GM19023 (cell line): ENCODE measurements around the gene MAD1L1.
"Not testable (repeated sequence)": the region's sequence is repeated elsewhere in the genome, so short reads cannot be mapped to it uniquely, and the experiment has no call there.

Experiments
- ATAC-seq: cut with Tn5 transposase; IDR thresholded peaks from one replicate; pipeline ENCODE4 v1.9.1; 2021; ENCODE audit warnings: mild to moderate bottlenecking, moderate library complexity; ENCODE audit not compliant: unreplicated experiment

MAD1L1 gene

DNA sequence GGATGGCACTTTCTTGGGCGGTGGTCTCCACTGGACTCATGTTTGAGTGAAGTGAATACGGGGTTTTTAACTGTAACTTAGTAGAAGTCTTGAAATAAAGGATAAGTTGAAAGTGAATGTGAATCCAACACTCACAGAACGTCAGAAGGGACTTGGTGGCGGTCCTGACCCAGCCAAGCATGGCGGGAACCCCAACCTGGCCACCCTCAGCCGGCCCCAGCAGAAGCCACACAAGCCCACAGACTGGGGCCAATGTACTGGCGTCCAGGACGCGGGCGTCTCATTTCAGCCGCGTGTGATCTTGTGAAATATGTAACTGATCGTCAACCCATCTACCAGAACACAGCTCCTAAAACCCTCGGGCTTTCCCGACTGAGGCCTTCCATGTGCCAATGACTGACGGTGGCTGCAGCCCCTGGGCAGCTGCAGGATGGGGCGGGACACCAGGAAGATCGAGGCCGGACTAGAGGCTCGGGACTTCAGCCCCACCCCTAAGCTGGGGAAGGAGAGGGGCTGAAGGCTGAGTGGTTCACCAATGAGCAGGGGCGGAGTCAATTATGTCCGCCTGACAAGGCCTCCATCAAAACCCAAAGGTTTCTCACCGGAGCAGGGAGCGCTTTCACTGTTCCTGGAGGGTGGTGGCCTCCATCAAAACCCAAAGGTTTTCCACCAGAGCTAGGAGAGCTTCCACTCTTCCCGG lies 161.5 kb downstream of the MAD1L1 start:
- no peak for ATAC-seq

DNA sequence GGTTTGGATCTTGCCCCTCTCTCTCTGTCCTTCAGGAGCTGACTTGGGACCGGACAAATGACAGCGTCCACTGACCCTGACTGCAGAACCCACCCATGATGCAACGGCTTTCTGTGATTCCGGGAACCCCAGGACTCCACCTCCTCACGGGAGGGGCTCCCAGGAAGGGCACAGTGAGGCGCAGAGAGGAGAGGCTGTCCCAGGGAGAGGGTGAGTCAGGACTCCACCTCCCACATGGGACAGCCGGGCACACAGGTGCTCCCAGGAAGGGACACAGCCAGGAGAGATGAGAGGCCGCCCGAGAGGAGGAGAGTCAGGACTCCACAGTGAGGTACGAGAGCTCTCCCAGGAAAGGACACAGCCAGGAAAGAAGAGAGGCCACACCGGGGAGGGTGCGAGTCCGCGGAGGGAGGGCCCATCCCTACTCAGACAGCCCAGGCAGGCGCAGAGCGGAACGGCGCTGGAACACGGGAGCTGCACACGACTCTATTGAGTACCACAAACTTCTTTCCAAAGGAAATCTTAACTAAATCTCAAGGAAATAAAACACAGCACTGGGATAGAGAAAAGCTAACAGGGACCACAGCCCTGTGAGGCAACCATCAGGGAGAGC lies 162.5 kb downstream of the MAD1L1 start:
- no peak for ATAC-seq

- ATAC-seq = no peak
Observed at GRCh38 chr7:2069472-2069860, 163.3 kb downstream of the MAD1L1 start.

DNA sequence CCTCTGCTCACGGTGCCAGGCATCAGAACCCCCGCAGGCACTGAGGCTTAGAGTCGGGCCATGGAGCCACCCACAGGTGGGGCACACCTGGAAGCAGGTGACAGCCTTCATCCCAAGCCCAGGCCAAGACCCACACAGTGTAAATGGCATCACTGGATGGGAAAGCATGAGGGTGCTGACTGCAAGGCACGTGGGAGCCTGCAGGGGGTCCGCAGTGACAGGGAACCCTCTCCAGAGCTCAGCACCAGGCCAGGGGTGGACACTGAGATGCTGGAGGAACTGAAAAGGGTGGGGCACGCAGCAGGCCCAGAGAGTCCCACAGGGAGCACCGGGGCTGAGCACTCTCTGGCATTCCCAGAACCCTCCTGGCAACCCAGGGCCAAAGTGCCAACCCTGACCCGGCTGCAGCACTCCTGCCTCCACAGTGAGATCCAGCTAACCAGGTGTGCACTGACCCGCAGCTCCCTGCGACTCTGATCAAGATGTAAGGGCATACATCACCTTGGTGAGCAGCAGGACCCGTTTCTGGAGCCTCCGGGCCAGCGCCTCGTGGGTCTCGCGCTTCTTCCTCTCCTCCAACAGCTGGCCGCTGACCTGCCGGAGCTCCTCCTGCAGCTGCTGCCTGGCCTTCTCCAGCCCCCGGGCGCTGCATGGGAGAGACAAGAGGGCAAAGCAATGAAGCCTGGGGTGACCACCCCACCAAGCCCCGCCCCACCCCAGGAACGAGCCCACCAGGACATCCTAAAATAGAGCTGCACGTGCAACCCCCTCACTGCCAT lies 163.9 kb downstream of the MAD1L1 start:
- no peak for ATAC-seq

- ATAC-seq = no peak
Observed at GRCh38 chr7:2066251-2066919, 166.4 kb downstream of the MAD1L1 start.

GRCh38 chr7:2065528-2065927 lies 167.2 kb downstream of the MAD1L1 start:
- no peak for ATAC-seq

DNA sequence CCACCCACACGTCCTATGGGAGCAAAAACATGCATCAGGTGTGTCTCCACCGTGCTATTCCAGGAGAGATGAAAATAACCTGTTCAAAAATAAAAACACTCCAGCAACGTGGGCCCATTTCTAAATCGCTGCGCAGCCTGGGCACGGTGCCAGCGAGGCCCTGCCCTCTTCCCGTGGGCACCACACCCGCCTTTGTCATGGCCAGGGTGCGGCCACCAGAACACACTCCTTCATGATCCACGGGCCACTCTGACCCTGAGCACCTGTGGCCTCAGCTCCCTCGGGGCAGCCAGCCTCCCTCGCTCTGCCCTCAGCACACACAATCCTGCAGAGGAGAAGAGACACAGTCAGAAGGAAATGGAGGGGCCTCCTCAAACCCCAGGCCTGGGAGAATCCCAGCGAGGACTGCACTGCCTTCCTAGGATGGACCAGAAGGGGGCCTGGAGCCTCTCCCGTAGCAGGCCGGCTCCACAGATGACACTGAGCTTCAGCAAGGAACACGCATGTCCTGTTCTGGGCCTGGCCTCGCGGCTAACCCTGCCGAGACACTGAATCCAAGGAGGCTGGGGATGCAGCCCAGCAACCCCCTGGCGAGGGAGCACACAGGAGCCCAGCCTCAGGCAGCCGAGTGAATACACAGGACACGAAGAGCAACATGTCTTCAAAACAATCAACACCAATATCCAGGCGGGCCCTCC lies 169.0 kb downstream of the MAD1L1 start:
- no peak for ATAC-seq

DNA sequence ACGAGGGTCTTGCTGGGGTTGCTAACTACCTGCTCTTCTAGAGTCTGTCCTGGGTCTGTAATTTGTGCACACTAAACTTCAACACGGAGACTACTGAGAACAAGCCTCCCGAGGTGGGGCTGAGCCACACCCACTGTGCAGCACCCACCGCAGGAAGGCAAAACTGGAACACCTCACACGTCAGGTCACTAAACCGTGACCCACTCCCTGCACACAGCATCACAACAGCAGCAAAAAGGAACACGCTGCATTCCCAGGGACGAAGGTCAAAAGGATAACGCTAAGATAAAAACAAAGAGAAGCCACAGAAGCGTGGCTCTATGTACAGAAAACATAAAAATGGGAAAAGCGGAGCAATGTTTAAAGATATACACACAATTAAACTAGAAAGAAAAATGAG lies 170.1 kb downstream of the MAD1L1 start:
- no peak for ATAC-seq

- ATAC-seq = no peak
Observed at GRCh38 chr7:2060701-2061100, 172.0 kb downstream of the MAD1L1 start.

DNA sequence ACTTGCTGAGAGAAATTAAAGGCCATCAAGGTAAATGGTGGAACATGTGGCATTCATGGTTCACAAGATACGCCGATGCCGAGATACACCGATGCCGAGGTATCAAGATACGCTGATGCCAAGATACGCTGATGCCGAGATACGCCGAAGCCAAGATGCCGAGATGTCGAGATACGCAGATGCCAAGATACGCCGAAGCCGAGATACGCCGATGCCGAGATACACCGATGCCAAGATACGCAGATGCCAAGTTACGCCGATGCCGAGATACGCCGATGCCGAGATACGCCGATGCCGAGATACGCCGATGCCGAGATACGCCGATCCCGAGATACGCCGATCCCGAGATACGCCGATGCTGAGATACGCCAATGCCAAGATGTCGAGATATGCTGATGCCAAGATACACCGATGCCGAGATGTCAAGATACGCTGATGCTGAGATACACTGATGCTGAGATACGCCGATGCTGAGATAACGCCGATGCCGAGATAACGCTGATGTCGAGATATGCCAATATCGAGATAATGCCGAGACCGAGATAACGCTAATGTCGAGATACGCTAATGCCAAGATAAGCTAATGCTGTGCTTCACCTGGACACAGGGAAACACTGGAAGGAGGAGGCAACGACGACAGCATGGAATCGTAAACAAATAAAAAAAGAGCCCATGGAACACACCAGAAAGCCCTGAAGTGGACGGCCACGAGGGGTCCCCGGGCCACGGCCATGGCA lies 172.6 kb downstream of the MAD1L1 start:
- no peak for ATAC-seq

- not testable (repeated sequence) for ATAC-seq
Observed at GRCh38 chr7:2058246-2058645, 174.5 kb downstream of the MAD1L1 start.

DNA sequence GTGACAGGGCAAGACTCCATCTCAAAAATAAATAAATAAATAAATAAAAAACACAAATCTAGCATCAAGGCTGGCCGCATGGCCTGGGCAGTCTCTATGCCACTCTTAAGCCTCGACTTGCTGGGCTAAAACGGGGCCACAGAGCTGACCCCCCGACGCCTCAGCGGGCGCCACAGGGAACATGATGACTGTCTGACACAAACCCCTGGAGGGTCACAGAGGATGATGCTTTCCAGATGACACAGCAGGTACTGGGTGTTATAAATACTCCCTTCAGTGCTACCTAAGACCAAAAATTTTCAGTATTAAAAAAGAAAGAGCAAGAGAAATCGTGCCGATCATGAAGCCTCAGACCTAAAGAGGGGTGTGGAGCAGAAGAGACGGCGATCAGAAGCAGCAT lies 176.8 kb downstream of the MAD1L1 start:
- no peak for ATAC-seq

- ATAC-seq = no peak
Observed at GRCh38 chr7:2054927-2055326, 177.8 kb downstream of the MAD1L1 start.

DNA sequence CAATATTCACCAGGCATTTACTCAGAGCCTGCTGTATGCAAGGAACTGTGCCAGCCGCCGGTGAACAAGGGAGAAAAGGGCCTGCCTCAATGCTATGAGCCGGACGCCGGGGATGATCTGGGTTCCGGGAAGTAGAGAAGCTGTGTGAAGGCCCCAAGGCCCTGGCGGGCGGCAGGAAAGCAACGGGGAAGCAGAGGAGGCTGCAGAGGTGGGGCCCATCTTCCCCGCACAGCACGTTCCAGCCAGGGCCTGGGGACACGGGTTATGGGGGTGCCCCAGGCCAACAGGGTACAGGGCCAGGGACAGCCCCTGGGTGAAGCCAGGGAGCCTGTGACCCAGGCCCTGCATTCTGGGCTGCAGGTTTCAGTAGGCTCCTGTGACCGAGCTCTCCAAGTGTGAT lies 179.3 kb downstream of the MAD1L1 start:
- no peak for ATAC-seq

DNA sequence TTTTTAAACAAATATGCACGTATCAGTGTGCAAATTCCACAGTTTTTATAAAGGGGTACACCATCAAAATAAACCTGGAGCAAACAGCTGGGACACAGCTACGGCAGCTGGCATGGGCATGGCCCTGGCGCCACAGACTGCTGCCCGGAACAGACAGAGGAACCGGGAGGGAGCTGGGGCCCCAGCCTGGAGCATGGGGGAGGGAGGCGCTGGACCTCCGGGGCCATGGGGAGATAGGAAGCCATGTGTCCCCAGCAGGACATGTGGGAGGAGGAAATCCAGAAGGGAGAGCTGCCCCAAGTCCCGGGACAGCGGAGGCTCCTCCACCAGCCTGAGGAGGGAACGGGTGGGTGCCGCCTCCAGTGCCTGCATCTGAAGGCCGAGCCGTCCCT lies 180.1 kb downstream of the MAD1L1 start:
- no peak for ATAC-seq

- ATAC-seq = no peak
Observed at GRCh38 chr7:2051707-2052656, 180.8 kb downstream of the MAD1L1 start.

DNA sequence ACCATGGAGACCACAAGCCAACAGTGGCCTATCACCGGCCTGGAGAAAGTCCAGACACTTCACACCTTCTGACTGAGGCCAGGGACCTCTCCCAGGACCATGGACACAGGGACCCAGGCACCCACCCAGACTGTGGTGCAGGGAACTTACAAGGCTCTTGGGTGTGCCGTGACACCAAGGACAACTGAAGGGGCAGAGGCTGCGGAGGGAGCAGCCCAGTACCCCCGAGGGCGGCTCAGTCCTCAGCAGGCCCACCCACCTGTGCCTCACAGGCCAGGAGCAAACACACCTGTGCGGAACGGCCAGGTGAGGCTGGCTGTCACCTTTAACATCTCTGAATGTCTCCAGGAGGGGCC lies 182.3 kb downstream of the MAD1L1 start:
- ATAC-seq = no peak

DNA sequence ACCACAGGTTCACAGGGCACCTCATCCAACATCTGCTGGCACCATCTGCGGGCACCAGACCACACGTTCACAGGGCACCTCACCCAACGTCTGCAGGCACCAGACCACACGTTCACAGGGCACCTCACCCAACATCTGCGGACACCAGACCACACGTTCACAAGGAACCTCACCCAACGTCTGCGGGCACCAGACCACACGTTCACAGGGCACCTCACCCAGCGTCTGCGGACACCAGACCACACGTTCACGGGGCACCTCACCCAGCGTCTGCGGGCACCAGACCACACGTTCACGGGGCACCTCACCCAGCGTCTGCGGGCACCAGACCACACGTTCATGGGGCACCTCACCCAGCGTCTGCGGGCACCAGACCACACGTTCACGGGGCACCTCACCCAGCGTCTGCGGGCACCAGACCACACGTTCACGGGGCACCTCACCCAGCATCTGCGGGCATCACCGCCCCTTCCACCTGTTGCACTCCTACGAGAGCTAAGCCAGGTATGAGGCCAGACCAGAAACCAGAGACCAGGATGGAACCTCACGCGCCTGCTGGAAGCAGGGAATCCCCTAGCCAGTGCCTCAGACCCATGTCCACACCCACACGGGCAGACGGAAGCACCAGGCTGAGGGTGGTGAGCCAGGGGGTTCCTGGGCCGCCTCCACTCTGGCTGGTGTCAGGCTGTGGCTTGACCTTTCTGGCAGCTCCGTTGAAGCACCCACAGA lies 182.8 kb downstream of the MAD1L1 start:
- no peak for ATAC-seq
